ENCODE data around the gene NSG2.

Gene NSG2

GRCh38 chr5:174059247-174059646 is 13.7 kb downstream of the NSG2 start:
- FAIRE-seq: no peak
- no peak for DNase-seq (ENCODE audit: low spot score)

- no peak for FAIRE-seq
- no peak for DNase-seq (ENCODE audit: low spot score)
Measured at GRCh38 chr5:174063082-174063756, 17.7 kb downstream of the NSG2 start.

- DNase-seq (ENCODE audit: low spot score) (no peak), FAIRE-seq (no peak)
Measured at GRCh38 chr5:174064171-174064570, 18.7 kb downstream of the NSG2 start.

GRCh38 chr5:174065528-174066197 is 20.2 kb downstream of the NSG2 start:
- DNase-seq (ENCODE audit: low spot score) (no peak), FAIRE-seq (no peak)

- FAIRE-seq (no peak), DNase-seq (ENCODE audit: low spot score) (no peak)
Measured at GRCh38 chr5:174067499-174067898, 22.0 kb downstream of the NSG2 start.

GRCh38 chr5:174071484-174071883 is 26.0 kb downstream of the NSG2 start:
- DNase-seq (ENCODE audit: low spot score): no peak
- FAIRE-seq: no peak

GRCh38 chr5:174073122-174073660 is 27.7 kb downstream of the NSG2 start:
- no peak for FAIRE-seq
- DNase-seq (ENCODE audit: low spot score): no peak

GRCh38 chr5:174074369-174074768 is 28.9 kb downstream of the NSG2 start:
- DNase-seq (ENCODE audit: low spot score) (no peak), FAIRE-seq (no peak)

GRCh38 chr5:174078416-174078815 is 32.9 kb downstream of the NSG2 start:
- DNase-seq (ENCODE audit: low spot score) (no peak), FAIRE-seq (no peak)

GRCh38 chr5:174082286-174082685 is 36.8 kb downstream of the NSG2 start:
- FAIRE-seq (no peak), DNase-seq (ENCODE audit: low spot score) (no peak)

GRCh38 chr5:174083056-174083827 is 37.7 kb downstream of the NSG2 start:
- DNase-seq (ENCODE audit: low spot score): no peak

GRCh38 chr5:174084691-174085154 is 39.2 kb downstream of the NSG2 start:
- FAIRE-seq (no peak), DNase-seq (ENCODE audit: low spot score) (no peak)

More at GRCh38 chr5:174083056-174083827, 37.7 kb downstream of the NSG2 start:
- FAIRE-seq: no peak

GRCh38 chr5:174086751-174087150 is 41.2 kb downstream of the NSG2 start:
- DNase-seq (ENCODE audit: low spot score): no peak
- no peak for FAIRE-seq

- FAIRE-seq (no peak), DNase-seq (ENCODE audit: low spot score) (no peak)
Measured at GRCh38 chr5:174087783-174088182, 42.3 kb downstream of the NSG2 start.

- FAIRE-seq (no peak), DNase-seq (ENCODE audit: low spot score) (no peak)
Measured at GRCh38 chr5:174090129-174090528, 44.6 kb downstream of the NSG2 start.

- no peak for DNase-seq (ENCODE audit: low spot score)
- no peak for FAIRE-seq
Measured at GRCh38 chr5:174093123-174093522, 47.6 kb downstream of the NSG2 start.

- FAIRE-seq (no peak), DNase-seq (ENCODE audit: low spot score) (no peak)
Measured at GRCh38 chr5:174094857-174095606, 49.5 kb downstream of the NSG2 start.

GRCh38 chr5:174096619-174097018 is 51.1 kb downstream of the NSG2 start:
- FAIRE-seq: no peak
- no peak for DNase-seq (ENCODE audit: low spot score)

GRCh38 chr5:174097486-174098185 is 52.1 kb downstream of the NSG2 start:
- no peak for DNase-seq (ENCODE audit: low spot score)
- FAIRE-seq: no peak

GRCh38 chr5:174098694-174099093 is 53.2 kb downstream of the NSG2 start:
- FAIRE-seq: no peak
- DNase-seq (ENCODE audit: low spot score): no peak

- FAIRE-seq (no peak), DNase-seq (ENCODE audit: low spot score) (no peak)
Measured at GRCh38 chr5:174100490-174100889, 55.0 kb downstream of the NSG2 start.

Measured in RCC 7860 (cell line).